ENCODE results near the gene PARD3B.

The PARD3B gene

DNA sequence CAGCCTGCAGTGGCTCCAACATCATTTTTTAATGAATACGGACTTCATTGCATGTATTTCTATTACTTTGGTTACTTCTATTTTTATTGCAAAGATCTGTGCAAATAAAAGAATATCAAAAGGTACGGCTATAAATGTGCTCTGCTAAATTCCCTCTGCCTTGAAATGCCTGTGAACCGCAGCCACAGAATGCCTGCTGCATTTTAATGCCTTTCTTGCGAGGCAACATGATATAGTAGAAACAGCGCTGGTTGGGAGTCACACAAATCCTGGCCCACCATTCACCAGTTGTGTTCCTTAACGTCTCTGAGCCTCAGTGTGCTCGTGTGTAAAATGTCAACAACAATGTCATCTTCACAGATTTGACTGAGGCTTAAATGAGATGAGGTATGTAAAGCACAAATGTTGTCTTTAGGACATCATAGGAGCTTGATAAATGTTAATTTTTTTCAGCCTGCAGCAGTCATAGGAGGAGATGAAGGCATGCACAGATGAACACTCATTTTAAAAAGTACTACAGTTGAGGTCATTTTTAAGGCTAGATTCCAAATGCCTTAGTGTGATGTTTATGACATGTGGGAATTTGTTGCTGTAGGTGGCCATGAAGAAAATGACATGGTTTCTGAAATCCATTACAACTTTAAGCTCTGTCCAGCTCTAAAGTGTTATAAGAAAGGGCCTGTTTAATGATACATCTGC is 949.4 kb downstream of the PARD3B start:
- peak; percentile 62 for DNase-seq

DNA sequence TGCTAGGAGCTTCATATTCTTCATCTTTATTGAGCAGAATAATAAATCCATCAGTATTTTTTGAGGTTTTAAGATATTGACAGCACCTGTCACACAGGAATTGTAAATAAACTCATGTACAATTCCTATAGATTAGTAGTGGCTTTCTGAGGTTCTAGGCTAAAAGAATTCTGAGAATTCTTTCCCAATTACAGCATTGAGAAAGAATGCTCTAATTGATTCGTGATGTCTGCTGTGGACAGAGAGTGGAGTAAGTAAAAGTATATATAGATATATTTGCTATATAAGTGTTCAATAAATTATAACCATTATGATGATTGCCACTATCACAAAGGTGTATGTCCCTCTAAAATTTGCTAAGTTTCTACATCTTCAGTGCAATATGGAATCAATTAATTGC is 950.5 kb downstream of the PARD3B start:
- peak; percentile 73 for DNase-seq

DNA sequence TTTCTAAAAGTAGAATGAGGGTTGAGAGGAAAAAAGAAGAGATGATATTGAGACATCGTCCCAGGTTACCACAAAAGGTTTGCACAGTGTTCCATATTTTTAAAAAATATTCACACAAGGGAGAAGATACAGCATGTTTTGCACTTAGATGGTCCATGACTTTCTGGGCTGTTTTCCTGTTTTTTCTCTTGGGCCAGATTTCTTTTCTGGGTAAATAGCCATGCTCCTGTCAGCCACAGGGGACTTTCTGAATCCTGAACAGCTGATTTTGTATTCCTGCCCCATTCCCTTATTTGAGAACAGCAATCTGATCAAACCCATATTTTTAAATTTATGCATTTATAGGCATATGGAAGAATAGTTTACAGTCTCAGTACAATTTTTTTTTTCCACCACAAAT is 951.1 kb downstream of the PARD3B start:
- DNase-seq = no peak

DNA sequence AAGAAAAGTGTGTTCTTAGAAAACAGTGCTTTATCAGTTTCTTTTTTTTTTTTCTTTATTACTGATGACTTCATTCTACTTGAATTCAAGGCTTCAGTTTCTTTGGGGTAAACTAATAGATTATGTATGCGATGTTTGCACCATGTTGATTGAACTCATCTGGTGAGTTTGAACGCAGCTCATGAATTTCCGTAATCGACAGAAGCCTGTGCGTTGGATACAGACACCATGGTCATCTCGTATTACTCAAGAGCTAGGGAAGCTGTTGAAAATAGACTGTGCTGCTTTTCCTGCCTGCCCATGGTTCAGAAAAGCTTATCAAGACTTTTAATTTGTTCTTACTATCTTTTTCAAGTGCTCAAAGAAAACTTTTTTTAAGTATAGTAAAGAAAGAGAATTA is 951.5 kb downstream of the PARD3B start:
- DNase-seq = peak; percentile 96

DNA sequence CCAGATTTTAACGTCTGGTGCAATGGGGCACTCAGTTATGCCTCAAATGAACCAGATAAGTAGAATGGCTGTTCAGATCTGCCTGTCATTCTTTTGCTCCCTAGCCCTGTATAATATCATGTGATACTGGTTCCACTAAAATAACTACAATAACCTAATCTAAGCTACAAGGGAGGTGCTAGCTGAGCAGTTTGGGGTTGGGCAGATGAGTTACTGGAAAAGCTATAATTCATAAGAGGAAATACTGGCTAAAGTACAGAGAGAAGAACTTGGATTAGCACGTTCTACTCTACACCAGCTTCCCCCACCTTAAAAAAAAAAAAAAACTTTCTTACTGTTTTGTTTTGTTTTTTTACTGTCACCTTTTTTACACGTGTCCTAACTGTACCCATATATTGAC is 953.7 kb downstream of the PARD3B start:
- no peak for DNase-seq

DNA sequence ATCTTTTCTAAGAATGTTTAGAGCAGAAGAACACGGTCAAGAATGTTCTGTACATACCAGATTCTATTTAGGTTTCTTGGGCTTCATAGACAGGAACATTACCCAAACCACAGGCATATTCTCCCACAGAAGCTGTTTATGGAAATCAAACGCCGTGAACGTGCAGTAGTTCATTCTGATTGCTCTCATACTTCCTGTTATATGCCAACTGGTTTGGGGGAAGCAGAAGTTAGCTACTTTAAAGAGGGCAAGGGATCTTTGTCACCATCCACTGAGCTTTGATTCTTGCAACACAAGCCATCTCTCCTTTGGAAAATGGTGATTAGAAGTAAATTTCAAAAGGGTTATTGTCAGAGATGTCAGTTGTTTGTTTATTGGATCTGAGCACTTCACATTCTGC is 954.8 kb downstream of the PARD3B start:
- DNase-seq = no peak

DNA sequence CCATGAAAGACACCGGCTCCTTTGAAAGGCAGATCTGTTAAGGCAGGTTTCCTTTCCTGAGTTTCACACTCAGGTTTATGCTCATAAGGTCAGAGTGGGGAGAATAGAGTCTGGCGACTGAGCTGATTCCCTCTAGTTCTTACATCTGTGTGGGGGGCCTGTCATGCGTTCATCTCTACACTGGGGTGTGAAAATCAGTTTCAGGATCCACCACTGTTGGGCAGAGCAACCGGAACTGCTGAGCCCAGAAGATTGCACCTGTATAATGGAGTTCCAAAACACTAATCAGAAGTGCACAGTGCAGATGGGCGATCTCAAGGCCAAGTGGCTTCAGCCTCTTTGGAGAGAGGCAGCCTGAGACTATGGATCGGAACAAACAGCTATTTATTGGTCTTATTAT is 955.7 kb downstream of the PARD3B start:
- no peak for DNase-seq

DNA sequence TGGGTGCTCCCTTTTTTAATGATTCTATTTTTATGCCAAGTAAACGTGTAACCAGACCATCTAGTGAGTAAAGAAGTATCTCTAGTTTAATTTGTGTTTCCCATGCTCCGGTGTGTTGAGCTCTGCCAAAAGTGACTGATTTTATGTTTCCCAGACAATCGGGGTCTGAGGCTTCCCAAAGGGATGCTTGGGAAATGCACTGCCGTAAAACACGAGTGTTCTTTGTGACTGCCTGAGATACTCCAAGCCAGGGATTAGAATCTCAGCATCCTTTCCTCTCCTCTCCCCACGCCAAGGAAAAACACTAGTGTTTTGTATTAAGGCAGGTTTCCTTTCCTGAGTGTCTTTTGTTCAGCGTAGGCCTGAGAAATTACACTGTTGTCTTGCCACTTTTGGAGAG is 956.6 kb downstream of the PARD3B start:
- DNase-seq = no peak

DNA sequence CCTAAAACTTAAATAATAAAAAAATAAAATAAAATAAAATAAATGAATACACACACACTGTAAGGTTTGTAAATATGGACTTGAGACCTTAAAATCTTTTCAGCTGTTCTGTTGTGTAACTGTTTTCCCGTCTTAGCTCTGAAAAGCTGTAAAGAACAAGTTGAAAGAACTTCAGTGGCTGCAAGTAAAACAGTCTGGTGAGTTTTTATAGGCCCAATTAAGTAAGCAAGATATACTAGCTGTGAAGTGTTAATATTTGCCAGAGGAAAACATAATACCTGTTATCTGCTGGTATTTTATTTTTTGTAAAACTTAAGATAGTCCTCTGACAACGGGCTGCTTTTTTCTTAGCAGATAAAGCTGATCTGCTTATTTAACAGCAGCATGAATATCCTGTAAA is 960.1 kb downstream of the PARD3B start:
- DNase-seq = no peak

DNA sequence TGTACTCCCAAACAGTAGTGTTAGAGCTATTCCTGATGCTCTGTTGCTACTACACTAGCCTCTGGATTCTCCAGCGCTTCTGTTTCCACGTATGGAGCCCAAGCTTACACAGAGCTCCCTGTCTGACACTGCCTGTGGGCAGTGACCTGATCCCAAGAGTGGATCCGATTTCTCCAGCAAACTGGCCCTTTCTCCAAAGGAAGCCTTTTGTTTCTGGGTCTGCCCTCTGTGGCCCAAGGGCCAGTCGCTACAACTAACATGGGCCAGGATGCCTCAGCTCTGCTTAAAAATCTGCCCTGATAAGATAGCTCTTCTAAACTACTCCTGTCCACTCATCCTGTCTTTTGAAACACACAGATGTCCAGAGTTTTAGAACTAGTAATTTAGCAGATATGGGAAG is 964.4 kb downstream of the PARD3B start:
- DNase-seq = no peak

DNA sequence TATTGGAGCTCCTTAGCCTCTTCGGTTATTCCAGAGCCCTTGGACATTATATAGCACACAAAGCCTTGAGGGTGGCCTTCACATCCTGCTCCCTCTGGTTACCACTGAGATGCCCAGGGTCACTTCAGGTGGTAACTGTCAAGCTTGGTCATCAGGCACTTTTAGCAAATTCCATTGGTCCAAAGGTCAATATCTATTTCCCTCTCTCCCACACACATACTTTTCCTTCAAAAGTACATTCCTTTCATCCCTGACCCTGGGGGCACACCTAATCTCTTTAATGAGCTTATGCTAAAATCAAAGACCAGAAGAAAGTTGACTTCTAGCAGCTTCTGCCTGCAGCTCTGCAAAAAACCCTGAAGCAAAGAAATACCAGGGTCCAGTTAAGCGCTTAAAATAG is 965.1 kb downstream of the PARD3B start:
- no peak for DNase-seq

DNA sequence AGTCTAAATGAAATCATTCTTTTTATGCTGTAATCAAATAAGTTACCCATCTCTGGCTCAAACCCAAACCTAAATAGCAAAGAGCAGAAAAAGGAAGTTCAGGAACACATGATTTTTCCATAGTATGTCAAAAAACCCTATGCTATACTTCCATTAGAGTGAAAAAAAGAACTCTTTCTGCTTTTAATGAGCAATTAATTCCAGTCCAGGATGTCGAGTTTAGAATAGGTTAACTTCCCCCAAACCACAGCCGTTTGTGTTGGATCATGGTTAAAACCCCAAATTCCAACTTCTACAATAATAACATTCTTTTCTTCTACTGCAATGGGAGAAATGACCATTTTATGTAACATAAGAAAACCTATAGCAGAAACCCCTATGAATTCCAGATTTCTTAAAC is 965.9 kb downstream of the PARD3B start:
- peak; percentile 93 for DNase-seq

DNA sequence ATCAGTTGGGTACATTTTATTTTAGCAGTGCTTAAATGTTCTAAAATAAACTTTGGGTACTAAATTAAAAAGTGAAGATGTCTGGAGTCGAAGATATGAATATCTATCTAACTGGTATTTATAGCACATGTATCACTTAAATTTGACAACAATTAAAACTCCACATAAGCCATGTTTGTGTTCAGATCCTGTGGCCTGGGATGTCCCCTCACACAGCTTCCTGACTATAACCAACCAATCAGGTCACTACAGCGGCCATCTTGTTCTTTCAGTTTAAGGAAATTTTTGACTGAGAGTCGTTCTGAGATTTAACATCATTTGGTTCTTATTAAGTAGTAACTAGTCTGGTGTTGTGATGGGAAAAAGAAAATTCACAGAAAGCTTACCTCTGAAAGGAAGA is 966.4 kb downstream of the PARD3B start:
- DNase-seq = peak; percentile 80

DNA sequence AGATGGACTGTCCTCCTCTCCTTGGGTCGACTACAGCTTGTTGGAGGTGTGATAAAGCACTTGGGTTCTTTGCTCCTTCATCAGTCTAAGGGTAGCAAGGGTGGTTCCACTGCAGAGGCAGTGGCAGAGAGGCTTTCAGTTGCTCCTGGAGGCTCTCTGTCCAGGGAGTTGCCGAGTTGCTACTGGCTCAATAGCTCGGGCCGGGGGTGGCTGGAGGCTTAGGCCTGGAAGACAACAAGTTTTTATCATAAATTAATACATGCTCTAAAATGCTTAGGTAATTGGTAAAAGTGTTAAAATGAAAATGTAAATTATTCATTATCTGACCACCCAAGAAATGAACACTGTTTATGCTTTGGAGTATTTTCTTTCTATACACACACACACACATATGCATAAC is 975.0 kb downstream of the PARD3B start:
- no peak for DNase-seq

DNA sequence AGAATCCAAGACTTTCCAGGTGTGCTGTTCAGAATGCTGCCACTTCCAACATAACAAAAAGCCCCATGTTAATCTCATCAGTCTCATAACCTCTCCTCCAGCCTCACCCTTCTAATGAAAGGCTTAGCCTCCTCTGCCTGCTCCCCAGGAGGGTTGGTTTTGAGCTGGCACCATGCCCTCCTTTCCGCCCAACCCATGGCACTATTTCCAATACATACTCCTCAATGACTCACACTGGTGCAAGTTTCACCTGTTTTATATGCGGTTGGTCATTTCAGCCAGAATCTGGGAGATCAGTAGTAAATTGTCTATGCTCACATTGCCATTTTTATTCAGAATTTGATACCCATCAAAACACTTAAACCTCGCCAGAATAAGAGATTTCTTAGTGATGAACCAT is 979.4 kb downstream of the PARD3B start:
- DNase-seq = no peak

DNA sequence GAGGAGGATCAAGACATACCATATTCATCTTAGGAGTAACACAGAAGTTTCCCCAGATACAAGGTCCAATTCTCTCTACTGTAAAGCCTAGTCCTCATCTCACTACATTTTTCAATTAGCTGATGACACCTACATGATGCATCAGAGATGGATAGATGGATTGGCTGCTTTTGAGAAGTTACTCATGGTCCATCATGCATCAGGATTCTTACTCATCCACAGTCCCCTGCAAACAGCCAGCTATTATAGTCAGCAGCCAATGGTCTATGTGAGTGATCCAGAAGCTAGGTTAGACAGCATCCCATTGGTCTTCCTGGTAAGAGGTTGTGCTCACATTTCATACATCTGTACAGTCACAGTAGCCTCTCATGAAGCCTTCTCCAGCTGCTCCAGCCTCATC is 982.5 kb downstream of the PARD3B start:
- DNase-seq = peak; percentile 23

DNA sequence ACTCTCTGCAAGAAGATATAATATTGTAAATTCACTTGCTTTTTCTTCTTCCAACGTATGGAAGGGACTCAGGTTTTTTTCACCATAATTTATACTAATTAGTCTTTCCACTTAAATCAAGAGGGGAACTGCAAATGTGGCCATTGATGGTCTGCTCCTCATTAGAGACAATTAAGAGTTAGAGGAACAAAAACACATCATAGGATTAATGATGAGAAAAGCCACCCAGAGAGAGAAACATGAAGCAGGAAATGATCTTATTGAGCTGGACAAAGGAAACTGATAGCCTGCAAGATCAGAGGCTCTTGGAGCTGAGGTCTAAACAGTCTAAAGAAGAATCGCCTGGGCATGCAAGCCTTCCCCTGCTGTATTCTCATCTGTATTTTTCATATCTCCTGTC is 985.8 kb downstream of the PARD3B start:
- DNase-seq = no peak

DNA sequence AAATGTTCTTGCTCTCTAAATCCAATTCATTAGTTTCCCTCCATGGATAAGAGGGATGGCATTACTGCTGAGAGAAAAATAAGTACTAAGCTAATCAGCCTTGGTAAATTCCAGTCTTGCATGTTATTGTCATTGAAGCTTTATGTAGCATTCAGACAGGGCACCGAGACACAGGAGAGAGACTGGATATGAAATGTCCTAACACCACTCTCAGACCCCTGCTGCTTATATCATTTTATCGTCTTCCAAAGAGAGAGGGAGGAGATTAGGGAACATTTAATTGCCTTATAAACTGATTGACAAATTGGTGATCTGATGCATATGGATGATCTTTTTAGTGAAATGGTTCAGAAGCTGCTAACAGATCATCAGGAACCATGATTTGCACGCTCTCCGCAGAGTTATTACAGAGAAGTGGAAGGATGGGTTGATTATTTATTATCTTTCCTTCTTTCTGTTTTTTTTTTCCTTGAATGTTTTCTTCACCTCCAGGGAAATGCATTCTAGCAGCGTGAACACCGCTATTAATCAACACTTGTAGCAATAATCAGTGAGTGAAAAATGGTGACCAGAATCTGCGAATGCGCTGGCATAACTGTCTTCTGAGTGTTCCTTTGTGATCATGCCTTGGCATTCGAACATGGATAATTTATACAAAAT is 986.3 kb downstream of the PARD3B start:
- DNase-seq = no peak

DNA sequence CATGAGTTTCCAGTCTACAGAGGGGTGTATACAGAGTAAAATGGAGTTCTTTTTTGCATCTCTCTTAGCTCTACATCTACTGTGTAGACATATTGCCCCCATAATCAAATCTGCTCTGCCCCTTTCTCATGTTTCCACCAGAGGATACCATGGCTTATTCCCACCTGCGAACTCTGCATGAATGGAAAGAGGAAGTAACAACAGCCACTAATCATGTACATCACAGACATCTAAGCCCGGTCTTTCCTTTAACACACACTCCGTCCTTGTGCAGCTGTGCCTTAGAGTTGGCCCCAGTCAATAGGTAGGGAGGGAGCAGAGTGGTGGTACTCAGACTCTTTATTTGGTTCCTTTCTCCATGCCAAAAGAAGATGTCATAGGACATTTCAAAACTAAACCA is 989.7 kb downstream of the PARD3B start:
- no peak for DNase-seq

DNA sequence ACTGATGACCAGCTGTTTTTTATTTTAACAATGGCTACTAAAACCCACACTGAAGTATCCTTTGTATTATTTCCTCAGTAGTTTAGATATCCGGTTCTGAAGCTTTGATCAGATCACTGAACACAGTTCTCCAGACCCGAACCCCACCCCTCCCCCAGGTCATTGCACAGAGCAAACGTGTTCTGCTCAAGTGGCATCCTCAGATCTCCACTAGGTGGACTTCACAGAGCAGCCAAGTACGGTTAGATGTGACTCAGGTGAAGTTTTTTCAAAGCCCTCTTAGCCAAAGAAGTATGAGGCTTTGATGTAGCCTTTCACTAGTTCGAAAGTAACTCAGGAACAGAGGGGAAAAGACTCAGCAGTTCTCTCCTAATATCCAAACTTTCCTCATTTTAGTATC is 994.3 kb downstream of the PARD3B start:
- no peak for DNase-seq

DNA sequence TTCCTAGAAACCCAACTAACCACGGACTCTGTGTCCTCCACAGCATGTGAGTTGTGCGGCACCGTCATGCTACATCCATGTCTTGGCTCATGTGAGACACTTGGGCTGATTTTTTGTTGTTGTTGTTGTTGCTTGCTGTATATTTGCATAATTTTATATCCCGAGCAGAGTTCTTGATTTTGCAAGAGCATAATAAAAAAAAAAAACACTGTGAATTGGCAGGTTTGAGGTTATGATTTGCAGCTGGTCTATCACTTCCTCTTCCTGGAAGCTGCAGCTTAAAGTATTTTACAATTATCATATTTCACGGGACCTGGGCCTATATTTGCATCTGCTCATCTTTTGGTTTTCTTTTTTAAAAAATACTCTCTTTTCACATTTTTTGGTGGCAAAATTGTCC is 994.8 kb downstream of the PARD3B start:
- no peak for DNase-seq

DNA sequence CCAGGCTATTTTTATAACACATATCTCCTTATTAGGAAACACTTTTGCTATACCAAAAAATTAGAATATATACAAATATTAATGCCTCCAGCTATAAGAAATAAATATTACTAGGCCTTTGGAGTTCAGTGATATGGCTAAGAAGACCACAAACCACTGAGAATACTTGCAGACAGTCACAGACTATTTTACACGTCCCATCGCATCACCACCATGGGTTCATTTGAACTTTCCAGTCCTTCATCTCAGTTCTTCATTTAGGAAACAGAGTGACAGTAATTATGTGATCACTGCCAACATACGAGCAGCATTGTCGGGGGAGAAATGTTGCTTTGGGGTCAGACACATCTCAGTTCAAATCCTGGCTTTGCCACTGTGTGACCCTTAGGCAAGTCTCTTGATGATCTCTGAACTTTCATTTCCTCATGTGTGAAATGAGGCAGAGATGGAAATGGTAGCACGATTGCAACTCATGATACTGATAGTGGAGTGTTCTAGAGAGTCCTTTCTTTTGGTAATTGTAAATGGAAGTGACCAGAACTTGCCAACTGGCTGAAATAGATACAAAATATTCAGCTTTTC is 998.1 kb downstream of the PARD3B start:
- no peak for DNase-seq

DNA sequence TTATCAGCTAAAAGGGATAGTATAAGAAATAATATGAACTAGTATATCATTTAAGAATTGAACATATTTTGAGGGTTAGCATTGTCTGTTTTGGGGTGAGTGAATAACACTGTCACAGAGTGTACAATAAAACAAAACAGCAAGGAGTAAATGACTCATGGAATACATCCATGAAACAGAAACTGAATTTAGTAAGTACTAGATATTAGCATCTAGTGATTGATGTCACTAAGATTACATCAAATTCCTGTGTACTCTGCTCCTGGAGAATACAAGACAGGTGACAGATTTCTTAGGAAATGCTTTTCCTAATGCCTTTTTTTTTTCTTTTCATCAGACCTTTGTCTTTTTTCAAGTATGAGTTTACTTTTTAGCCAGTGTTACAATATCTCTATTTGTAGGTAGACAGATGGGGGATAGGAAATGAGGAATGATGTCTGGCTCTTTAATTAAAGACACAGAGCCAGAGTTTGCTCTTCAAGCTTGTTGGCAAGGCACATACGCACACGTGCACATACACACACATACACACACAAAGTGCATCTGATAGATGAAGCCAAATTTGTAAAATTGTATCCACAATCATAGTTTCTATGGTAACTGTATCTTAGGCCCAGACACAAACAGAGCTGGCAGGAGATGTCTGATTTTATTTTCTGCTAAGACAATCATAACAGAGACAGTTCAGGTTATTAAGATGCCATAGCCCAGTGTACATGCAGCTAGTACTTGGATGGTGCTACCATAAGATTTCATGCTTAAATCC is 998.8 kb downstream of the PARD3B start:
- DNase-seq = no peak

Data from fibroblast of upper back skin (primary cell).